ENCODE measurements around the gene TM7SF2. TPM values are rescaled to one million over a fixed set of nuclear protein-coding genes. Genes with fewer than 3 reads are reported as not detected.

TM7SF2 gene
- total RNA-seq, 1 experiment from 2014 or later: 113 TPM

DNA sequence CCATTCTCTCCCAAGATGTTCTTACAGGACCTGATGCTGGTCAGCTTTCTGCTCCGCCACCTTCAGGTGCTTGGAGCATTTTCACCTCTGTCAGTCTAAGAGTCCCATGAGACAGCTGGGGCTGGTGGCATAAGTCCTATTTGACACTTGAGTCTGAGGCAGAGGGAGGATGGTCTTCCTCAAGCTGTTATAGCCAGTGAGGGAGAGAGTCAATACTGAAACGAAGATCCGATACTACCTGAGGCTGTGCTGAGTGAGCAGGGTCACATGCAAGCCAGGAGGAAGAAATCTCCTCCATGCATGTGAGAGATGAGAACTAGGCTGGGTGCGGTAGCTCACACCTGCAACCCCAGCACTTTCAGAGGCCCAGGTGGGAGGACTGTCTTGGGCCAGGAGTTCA, 22.1 kb upstream of the TM7SF2 start:
- DNase-seq (ENCODE audit: low spot score): peak; percentile 17

- no peak for DNase-seq (ENCODE audit: low spot score)
These were observed 21.0 kb upstream of the TM7SF2 start for GRCh38 chr11:65090628-65091027.

GRCh38 chr11:65095427-65095826, 16.2 kb upstream of the TM7SF2 start:
- no peak for DNase-seq (ENCODE audit: low spot score)

GRCh38 chr11:65095974-65096806, 15.5 kb upstream of the TM7SF2 start, which contains the start of gene VPS51:
Gene VPS51, plus strand, starts transcription at chr11:65096214. Its CDS starts 37 bp downstream, at chr11:65096251.
- peak; percentile 95 for DNase-seq (ENCODE audit: low spot score)

GRCh38 chr11:65096926-65097325, 14.7 kb upstream of the TM7SF2 start:
- no peak for DNase-seq (ENCODE audit: low spot score)

DNA sequence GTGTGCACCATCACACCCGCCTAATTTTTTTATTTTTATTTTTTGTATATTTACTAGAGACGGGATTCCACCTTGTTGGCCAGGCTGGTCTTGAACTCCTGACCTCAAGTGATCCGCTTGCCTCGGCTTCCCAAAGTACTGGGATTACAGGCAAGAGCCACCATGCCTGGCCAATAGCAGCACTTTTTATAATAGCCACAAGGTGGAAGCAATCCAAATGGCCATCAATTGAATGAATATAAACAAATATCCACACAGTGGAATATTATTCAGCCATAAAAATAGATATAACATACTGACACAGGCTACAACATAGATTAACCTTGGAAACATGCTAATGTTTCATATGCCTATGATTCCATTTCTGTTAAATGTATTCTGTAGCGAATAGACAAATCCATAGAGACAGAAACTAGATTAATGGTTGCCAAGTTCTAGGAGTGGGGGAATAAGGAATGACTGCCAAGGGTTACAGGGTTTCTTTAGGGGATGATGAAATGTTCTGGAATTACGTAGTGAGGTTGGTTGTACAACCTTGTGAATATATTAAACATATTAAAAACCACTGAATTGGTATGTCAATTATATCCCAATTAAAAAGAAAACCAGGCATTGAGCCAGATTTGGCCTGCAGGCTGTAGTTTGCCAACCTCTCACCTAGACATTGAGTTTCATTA, 10.9 kb upstream of the TM7SF2 start:
- DNase-seq (ENCODE audit: low spot score): no peak

- no peak for DNase-seq (ENCODE audit: low spot score)
These were observed 9.3 kb upstream of the TM7SF2 start for GRCh38 chr11:65102142-65103095.

DNA sequence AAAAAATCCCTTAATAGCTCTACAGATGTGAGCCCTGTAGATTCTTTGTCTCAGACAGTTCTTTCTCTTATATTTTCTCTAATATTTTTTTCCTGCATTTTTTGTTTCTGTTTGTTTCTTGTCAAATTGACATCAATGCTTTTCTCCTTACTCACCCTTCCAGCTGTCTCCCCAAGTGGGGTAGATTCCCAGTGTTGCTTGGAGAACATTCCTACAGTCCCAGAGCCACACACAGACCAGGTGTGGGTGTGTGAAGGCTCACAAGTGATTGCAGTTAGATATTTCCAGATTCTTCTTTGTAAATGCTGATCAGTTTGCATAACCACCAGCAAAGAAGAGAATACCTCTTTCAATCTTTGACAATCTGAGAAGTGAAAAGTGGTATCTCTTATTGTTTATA, 8.2 kb upstream of the TM7SF2 start:
- DNase-seq (ENCODE audit: low spot score): no peak

DNA sequence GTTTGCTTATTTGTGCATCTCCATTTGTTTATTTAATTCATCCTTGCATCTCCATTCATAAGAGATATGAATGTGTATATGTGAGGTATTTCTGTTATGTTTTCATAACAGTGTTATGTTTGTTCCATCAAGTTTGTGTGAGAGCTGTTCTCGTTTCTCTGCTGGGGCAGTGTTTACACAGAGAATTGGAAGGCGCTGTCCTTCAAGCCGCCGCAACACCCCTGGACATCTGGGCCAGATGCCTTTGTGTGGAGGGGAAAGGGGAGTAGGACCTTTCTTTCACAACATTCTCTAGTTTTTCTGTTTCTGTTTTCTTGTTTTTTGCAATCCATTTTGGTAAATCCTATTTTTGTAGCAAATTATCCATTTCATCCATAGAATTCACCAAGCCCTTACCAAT, 7.0 kb upstream of the TM7SF2 start:
- no peak for DNase-seq (ENCODE audit: low spot score)

- no peak for DNase-seq (ENCODE audit: low spot score)
These were observed 4.6 kb upstream of the TM7SF2 start for GRCh38 chr11:65107078-65107477.

GRCh38 chr11:65107751-65108468, 3.8 kb upstream of the TM7SF2 start:
- no peak for DNase-seq (ENCODE audit: low spot score)

- no peak for DNase-seq (ENCODE audit: low spot score)
These were observed 3.1 kb upstream of the TM7SF2 start for GRCh38 chr11:65108469-65109123.

- no peak for DNase-seq (ENCODE audit: low spot score)
These were observed 2.2 kb upstream of the TM7SF2 start for GRCh38 chr11:65109231-65110198.

DNA sequence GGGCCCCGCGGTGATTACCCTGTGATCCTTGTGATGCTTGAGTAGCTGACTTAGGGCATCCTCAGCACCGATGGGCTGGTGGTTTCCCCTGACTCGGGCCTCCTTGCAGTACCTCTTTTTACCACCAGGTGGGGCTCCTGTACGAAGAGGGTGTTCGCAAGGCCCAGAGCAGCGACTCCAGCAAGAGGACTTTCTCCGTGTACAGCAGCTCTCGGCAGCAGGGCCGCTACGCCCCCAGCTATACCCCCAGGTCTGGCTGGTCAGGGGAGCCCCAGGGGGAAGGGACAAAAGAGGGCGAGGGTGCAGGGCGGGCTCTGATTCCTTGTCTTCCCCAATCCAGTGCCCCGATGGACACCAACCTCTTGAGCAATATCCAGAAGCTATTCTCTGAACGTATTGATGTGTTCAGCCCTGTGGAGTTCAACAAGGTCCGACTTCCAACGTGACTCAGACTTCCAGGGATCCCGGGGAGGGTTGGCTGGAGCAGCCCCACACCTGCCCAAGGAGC, 1.3 kb upstream of the TM7SF2 start:
- DNase-seq (ENCODE audit: low spot score): peak; percentile 97

DNA sequence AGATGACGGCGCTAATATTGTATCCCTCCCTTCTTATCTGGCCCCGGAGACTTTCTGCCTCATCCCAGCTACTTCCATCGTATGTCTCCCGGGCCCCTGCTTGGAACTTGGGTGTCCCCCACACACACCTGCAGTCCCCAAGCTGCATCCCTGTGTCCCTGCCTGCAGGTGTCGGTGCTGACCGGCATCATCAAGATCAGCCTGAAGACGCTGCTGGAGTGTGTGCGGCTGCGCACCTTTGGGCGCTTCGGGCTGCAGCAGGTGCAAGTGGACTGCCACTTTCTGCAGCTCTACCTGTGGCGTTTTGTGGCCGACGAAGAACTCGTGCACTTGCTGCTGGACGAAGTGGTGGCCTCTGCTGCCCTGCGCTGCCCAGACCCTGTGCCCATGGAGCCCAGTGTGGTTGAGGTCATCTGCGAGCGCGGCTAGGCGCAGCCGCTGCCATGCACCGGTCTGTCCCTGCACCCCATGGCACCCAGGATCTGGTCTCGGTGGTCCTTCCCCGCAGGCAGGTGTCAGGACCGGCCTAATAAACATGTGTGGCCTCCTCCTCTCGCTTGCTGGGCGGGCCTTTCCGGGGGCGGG, 421 bp upstream of the TM7SF2 start:
- no peak for DNase-seq (ENCODE audit: low spot score)

- peak; percentile 73 for DNase-seq (ENCODE audit: low spot score)
These were observed 1.1 kb downstream of the TM7SF2 start for GRCh38 chr11:65112546-65113360.

DNA sequence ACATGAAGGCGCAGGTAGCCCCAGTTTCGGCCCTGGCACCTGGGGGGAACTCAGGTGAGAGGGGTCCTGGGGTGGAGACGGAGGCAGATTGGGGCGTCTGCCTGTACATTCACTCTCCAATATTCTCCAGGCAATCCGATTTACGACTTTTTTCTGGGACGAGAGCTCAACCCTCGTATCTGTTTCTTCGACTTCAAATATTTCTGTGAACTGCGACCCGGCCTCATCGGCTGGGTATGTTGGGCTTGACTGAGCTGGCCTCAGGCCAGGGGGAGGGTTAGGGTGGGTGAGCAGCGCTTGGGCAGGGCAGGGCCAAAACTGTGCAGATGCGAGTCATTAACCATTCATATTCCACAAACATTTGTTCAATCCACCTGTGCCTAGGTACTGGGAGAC, 1.7 kb downstream of the TM7SF2 start:
- DNase-seq (ENCODE audit: low spot score): peak; percentile 54

DNA sequence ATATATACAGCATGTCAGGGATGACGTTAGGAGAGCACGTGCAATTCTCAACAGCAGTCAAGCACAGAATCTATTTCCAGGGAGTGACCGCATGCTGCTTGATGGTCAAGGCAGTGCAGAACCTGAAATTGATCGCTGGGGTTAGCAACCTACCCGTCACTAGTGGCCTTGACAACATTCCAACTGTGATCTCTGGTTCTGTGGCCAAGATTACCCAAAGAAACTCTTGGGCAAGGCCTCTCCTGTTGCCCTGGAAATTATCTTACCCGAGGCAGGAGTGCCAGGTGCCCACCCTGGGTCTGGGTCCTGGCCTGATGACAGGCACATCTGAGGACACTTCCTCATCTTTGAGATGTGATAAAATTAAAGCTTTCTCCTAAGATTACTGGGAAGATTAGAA, 2.2 kb downstream of the TM7SF2 start:
- no peak for DNase-seq (ENCODE audit: low spot score)

Data from HT-29 (cell line).